Mucosa of descending colon (tissue), 3 donors: ENCODE measurements around the gene NVL. TPM values are rescaled to one million over a fixed set of nuclear protein-coding genes. Genes with fewer than 3 reads are reported as not detected.

Experiments
- ATAC-seq: fragments of 200-7000 bp; cut with Tn5 transposase; one replicate; pipeline ENCODE4 v1.9.1; 2020; ENCODE audit warnings: mild to moderate bottlenecking, moderate library complexity
- DNase-seq, 3 donors: peaks; one replicate each; pipeline ENCODE4 v3.0.0-alpha.2; 2020
- H3K36me3 ChIP-seq: fragments of 200-600 bp; one replicate; pipeline ENCODE4 v1.8.0; 2021; ENCODE audit warnings: low read depth, mild to moderate bottlenecking
- H3K4me1 ChIP-seq: fragments of 200-600 bp; one replicate; pipeline ENCODE4 v1.8.0; 2021; ENCODE audit warnings: low read depth, mild to moderate bottlenecking
- H3K4me3 ChIP-seq: fragments of 200-600 bp; one replicate; pipeline ENCODE4 v1.8.0; 2021; ENCODE audit warnings: mild to moderate bottlenecking
- H3K9me3 ChIP-seq: fragments of 200-600 bp; one replicate; pipeline ENCODE4 v1.8.0; 2021; ENCODE audit warnings: mild to moderate bottlenecking
- CTCF ChIP-seq: fragments of 200-600 bp; IDR thresholded peaks from one replicate; pipeline ENCODE4 v1.8.0; 2022; ENCODE audit warnings: antibody characterized with exemption, mild to moderate bottlenecking
- intact Hi-C, 2 donors: fragments of 100-400 bp; cut with DNase I in 1 of 2; cut with micrococcal nuclease in 1 of 2; formaldehyde crosslinking; loops; one replicate each; pipeline versions ENCODE4 v1.11.0 to v1.11.1; 2022; cut with DNase I, micrococcal nuclease
- microRNA-seq: library from miRNA; unstranded; fragments of <30 nt; microRNA quantifications from one replicate; pipeline ENCODE4, GENCODE V29; 2019
- total RNA-seq, 3 donors: library from RNA; stranded (reverse); fragmentation: NEBNext Ultra II Directional in 2 of 3; extraction: Animal tissue kit (Norgen Biotek cat#: 25700) in 2 of 3; gene quantifications; one replicate each; pipeline versions ENCODE4 v1.2.1 to v1.2.4, GENCODE V29; 2021 to 2023
- donor health status: DM: no; HTN: no; CAD: no; lungs with moderate emphysema.
- donor health status: DM: no; HTN: no; CAD: no.
- donor health status: DM: no; HTN: yes; CAD: no.

The NVL gene
- total RNA-seq, 3 donors from 2014 or later = 32.2 to 45.6 (median 34.7) TPM

DNA sequence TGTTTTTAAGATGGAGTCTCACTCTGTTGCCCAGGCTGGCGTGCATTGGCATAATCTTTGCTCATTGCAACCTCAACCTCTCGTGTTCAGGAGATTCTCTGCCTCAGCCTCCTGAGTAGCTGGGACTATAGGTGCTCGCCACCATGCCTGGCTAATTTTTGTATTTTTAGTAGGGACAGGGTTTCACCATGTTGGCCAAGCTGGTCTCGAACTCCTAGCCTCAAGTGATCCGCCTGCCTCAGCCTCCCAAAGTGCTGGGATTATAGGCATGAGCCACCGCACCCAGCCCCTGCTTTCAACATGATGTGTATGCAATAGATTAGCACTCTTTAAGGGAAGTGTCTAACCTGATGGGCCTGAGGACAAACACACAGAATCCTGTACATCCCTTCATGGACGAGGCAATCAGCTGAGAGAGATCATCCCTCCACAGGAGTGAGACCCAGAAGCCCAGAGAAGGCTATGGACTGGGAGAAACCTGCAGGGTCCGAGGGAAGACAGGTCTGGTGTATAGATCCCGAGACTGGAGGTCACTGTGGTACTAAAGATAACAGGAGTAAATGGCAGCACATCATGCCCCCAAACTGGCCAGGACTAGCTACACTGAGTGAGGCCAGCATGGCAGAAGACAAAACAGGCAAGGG lies 152.5 kb downstream of the NVL start:
- Histone ChIP-seq H3K9me3 (no peaks in the 10 kb centered on the region), H3K4me3 (no peak overlapping the region), H3K36me3 (no peaks in the 10 kb centered on the region), H3K4me1 (peaks cover 7% of the 10 kb centered on the region)
- ATAC-seq (no peak), DNase-seq (no peak)
- intact Hi-C loops = no loop called here
- no peak for TF ChIP-seq CTCF

Small RNA genes within 50 kb of the gene (microRNA-seq; reads per million reads assigned to microRNA genes)
- 5.6 reads per million, percentile 25 among the genes with 10 or more reads in this experiment for gene MIR320B2

Other genes starting within 250 kb of the NVL start
- gene FBXO28, start 216.1 kb downstream of the NVL start, total RNA-seq = 10 to 100 TPM; 31.5 to 35.0 (median 31.6) TPM
- gene DEGS1, start 146.9 kb downstream of the NVL start, total RNA-seq = 10 to 100 TPM; 10.7 to 56.3 (median 22.7) TPM
- 10 to 100 TPM; 53.3 to 60.5 (median 54.7) TPM for gene CNIH4, start 26.7 kb upstream of the NVL start, total RNA-seq
- gene WDR26, start 104.6 kb upstream of the NVL start, total RNA-seq = 10 to 100 TPM; 64.4 to 86.3 (median 67.4) TPM